ENCODE data around the gene NAA35.

- TF ChIP-seq EP300 (IDR thresholded peaks at IDR 0.05; ENCODE audit: borderline replicate concordance in 1 of 2, low read depth in 2 of 2, low read length in 2 of 2) (no peak), PHF8 (conservative IDR thresholded peaks at IDR 0.05; ENCODE audit: low read depth, low read length) (no peak), SAP30 (IDR thresholded peaks at IDR 0.05; ENCODE audit: insufficient read depth, insufficient replicate concordance, low read length) (no peak), BCL11A (IDR thresholded peaks at IDR 0.05; ENCODE audit: low read depth in 2 of 2, low read length in 2 of 2) (no peak), POLR2AphosphoS5 (IDR thresholded peaks at IDR 0.05; ENCODE audit: low read depth, low read length) (no peak), YY1 (IDR thresholded peaks at IDR 0.05; ENCODE audit: low read depth, low read length) (no peak)
- TF ChIP-seq, protein P1, sequence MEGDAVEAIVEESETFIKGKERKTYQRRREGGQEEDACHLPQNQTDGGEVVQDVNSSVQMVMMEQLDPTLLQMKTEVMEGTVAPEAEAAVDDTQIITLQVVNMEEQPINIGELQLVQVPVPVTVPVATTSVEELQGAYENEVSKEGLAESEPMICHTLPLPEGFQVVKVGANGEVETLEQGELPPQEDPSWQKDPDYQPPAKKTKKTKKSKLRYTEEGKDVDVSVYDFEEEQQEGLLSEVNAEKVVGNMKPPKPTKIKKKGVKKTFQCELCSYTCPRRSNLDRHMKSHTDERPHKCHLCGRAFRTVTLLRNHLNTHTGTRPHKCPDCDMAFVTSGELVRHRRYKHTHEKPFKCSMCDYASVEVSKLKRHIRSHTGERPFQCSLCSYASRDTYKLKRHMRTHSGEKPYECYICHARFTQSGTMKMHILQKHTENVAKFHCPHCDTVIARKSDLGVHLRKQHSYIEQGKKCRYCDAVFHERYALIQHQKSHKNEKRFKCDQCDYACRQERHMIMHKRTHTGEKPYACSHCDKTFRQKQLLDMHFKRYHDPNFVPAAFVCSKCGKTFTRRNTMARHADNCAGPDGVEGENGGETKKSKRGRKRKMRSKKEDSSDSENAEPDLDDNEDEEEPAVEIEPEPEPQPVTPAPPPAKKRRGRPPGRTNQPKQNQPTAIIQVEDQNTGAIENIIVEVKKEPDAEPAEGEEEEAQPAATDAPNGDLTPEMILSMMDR (IDR thresholded peaks at IDR 0.05; ENCODE audit: control extremely low read depth in 1 of 3, insufficient read depth in 1 of 3, low read depth in 1 of 3, low read length in 3 of 3), result no peak
These were observed 101.4 kb downstream of the NAA35 start for GRCh38 chr9:86042199-86042978.
